Natural killer cell (primary cell): ENCODE results near the gene HAND1. TPM values are rescaled to one million over a fixed set of nuclear protein-coding genes. Genes with fewer than 3 reads are reported as not detected.

Experiments
- ATAC-seq, 3 donors: fragments of 150-1000 bp in 2 of 3; fragments of 200-7000 bp in 1 of 3; cut with Tn5 transposase; 1 replicate in 1 of 3; 2 replicates in 2 of 3; pipeline ENCODE4 v1.10.0; 2021; ENCODE audit warnings: mild to moderate bottlenecking in 2 of 3, moderate library complexity in 2 of 3
- DNase-seq, 2 donors: peaks; one replicate each; pipeline versions ENCODE4 v3.0.0 to v3.0.0-alpha.2; 2013 to 2021; ENCODE audit warnings: mixed read lengths in 1 of 2
- H3K27ac ChIP-seq: one replicate; pipeline ENCODE4 v1.5.1; 2013; ENCODE audit warnings: mild to moderate bottlenecking, low read length
- H3K27me3 ChIP-seq: one replicate; pipeline ENCODE4 v1.6.1; 2013; ENCODE audit warnings: low read length; ENCODE audit not compliant: control insufficient read depth, insufficient read depth
- H3K36me3 ChIP-seq: one replicate; pipeline ENCODE4 v1.6.1; 2013; ENCODE audit warnings: low read length; ENCODE audit not compliant: control insufficient read depth, insufficient read depth
- H3K4me1 ChIP-seq: one replicate; pipeline ENCODE4 v1.6.1; 2013; ENCODE audit warnings: low read length; ENCODE audit not compliant: control insufficient read depth, insufficient read depth
- H3K4me3 ChIP-seq: one replicate; pipeline ENCODE4 v1.5.1; 2013; ENCODE audit warnings: low read length
- H3K9me3 ChIP-seq: one replicate; pipeline ENCODE4 v1.6.1; 2013; ENCODE audit warnings: low read length; ENCODE audit not compliant: control insufficient read depth, insufficient read depth
- H3K27ac Mint-ChIP-seq, 2 donors: one replicate each; pipeline ENCODE4 v1.8.0; 2022; ENCODE audit warnings: mild to moderate bottlenecking in 2 of 2, mixed read lengths in 2 of 2, moderate library complexity in 1 of 2
- H3K27me3 Mint-ChIP-seq, 2 donors: one replicate each; pipeline ENCODE4 v1.8.0; 2022; ENCODE audit warnings: low read depth in 2 of 2, mixed read lengths in 2 of 2
- H3K36me3 Mint-ChIP-seq: one replicate; pipeline ENCODE4 v1.8.0; 2022; ENCODE audit warnings: mixed read lengths
- H3K4me1 Mint-ChIP-seq, 2 donors: one replicate each; pipeline ENCODE4 v1.8.0; 2022; ENCODE audit warnings: mixed read lengths in 2 of 2
- H3K4me3 Mint-ChIP-seq: one replicate; pipeline ENCODE4 v1.8.0; 2022; ENCODE audit warnings: mild to moderate bottlenecking, moderate library complexity, mixed read lengths
- H3K9me3 Mint-ChIP-seq, 2 donors: one replicate each; pipeline ENCODE4 v1.8.0; 2022; ENCODE audit warnings: mixed read lengths in 2 of 2
- CTCF ChIP-seq: fragments of 200-600 bp; IDR thresholded peaks from one replicate; pipeline ENCODE4 v1.8.0; 2022; ENCODE audit warnings: antibody characterized with exemption
- WGBS: methylation state at CpG from one replicate; pipeline ENCODE4 v1.1.7; 2013; ENCODE audit warnings: missing lambda C conversion rate; ENCODE audit not compliant: insufficient coverage; 5-methylcytosine and 5-hydroxymethylcytosine counted together
- intact Hi-C: fragments of 100-400 bp; cut with micrococcal nuclease; formaldehyde crosslinking; loops from one replicate; pipeline ENCODE4 v1.14.2; 2022
- total RNA-seq, 4 donors: library from RNA; stranded (reverse); fragments of 120-200 nt in 1 of 4; gene quantifications; one replicate each; pipeline versions ENCODE4 v1.2.3 to v1.2.4, GENCODE V29; 2013 to 2022

Gene HAND1
- total RNA-seq, 3 donors from 2014 or later (not counting 1 experiment from before 2014, with no cell fraction given): not detected

GRCh38 chr5:154449786-154450185 is 28.2 kb downstream of the HAND1 start:
- no peak for DNase-seq
- Histone ChIP-seq H3K9me3 (no peaks in the 10 kb centered on the region), H3K4me3 (no peak overlapping the region), H3K36me3 (peaks cover 40% of the 10 kb centered on the region), H3K27ac (no peak overlapping the region), H3K27me3 (no peaks in the 10 kb centered on the region), H3K4me1 (peaks cover 20% of the 10 kb centered on the region)
- Mint-ChIP-seq H3K9me3 (no peaks in the 10 kb centered on the region), H3K4me3 (no peak overlapping the region), H3K27me3 (no peaks in the 10 kb centered on the region), H3K4me1 (peaks cover 46 to 48% of the 10 kb centered on the region in 2 donors), H3K27ac (peak overlapping the region in 1 of 2 donors; percentile 44), H3K36me3 (peaks cover 14% of the 10 kb centered on the region)
- ATAC-seq: no peak
- no peak for TF ChIP-seq CTCF
- 91% methylated on average over 2 of the region's 2 CpGs for WGBS
- intact Hi-C loops: loop anchor here (5.0 to 10.0 kb wide), 3 partner anchors 255 to 493 kb away; partner anchors contain the start of genes CNOT8, GALNT10 and MRPL22

DNA sequence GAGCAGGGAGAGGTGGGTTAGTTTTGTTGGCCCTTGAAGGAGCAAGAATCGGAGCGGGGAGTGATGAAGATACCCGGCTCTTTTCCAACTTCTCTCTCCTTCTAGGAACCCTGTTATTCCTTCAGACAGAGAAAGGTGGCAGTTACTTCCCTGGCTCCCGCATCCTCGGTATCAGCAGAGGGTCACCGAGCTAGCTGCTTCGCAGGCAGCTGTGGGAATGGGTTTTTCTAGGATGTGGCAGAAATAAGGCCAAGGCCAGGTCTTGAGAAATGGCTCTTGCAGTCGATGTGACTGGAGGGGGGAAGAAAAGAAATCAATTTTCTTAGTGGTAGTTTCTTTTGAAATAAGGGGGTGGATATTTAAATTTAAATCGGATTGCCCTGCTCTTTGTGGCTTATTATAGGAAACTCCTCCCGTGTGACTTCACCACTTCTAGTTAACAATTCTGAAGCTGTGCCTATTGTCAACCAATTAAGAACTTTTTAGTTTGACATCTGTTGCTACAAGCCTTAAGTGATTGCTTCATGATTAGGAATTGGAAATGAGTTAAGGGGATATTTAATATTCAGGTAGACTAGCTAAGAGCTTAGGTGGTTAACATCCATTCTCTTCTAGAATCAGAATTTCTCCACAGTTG is 30.8 kb downstream of the HAND1 start:
- Mint-ChIP-seq H3K9me3 (no peaks in the 10 kb centered on the region), H3K36me3 (peaks cover 11% of the 10 kb centered on the region), H3K27ac (peak overlapping the region; percentile 81 to 83), H3K4me3 (peak overlapping the region; percentile 83), H3K27me3 (no peaks in the 10 kb centered on the region), H3K4me1 (peaks cover 54 to 62% of the 10 kb centered on the region in 2 donors)
- peaks cover 24% of the 10 kb centered on the region for H3K4me1 ChIP-seq
- ATAC-seq (no peak), DNase-seq (peak in 1 of 2 donors; percentile 43)
- H3K4me3 ChIP-seq: peak overlapping the region; percentile 99
- no peak for TF ChIP-seq CTCF
- H3K27ac ChIP-seq: peak overlapping the region; percentile 40
- no peaks in the 10 kb centered on the region for H3K27me3 ChIP-seq
- peaks cover 21% of the 10 kb centered on the region for H3K36me3 ChIP-seq
- no peaks in the 10 kb centered on the region for H3K9me3 ChIP-seq
- WGBS: 18% methylated on average over 7 of the region's 10 CpGs
- intact Hi-C loops: loop anchor here (5.0 to 10.0 kb wide), 3 partner anchors 252 to 495 kb away; partner anchors contain the start of genes CNOT8, GALNT10 and MRPL22

DNA sequence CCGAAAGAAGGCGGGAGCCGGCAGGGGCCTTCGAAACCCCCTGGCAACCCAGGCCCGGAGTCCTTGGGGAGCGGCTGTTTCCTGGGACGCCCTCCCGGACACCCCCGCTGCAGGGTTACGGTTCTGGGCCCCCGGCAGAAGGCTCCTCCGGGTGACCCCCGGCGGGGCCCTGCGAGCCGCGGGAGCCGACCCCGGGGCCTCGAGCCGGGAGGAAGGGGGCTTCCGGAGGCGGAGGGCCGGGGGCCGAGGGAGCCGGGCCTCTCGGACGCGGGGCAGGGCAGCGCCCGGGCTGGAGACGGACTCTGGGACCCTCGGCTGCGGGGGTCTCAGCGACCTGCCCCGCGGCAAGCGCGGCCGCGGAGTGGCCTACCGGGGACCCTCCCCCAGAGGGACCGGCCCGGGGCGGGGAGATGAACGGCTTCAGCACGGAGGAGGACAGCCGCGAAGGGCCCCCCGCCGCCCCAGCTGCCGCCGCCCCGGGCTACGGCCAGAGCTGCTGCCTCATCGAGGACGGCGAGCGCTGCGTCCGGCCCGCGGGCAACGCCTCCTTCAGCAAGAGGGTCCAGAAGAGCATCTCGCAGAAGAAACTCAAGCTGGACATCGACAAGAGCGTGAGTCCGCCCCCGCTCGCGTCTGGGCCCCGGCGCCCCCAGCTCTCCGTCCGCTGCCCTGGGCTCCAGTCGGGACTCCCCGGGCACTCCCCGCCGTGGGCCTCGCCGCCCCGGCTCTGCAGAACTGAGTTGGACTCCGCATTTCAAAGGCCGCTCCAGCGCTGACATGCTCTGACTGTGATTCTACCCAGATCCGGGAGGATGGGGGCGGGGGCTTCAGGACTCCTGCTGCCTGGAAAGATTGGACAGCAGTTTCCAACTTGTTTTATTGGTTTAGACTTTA is 31.6 kb downstream of the HAND1 start:
- H3K4me1 ChIP-seq: peaks cover 24% of the 10 kb centered on the region
- H3K27ac Mint-ChIP-seq: peak overlapping the region; percentile 92 to 99
- no peaks in the 10 kb centered on the region for H3K27me3 Mint-ChIP-seq
- intact Hi-C loops: loop anchor here (5.0 to 10.0 kb wide), 3 partner anchors 252 to 496 kb away; partner anchors contain the start of genes CNOT8, GALNT10 and MRPL22
- peaks cover 59 to 70% of the 10 kb centered on the region in 2 donors for H3K4me1 Mint-ChIP-seq
- H3K9me3 ChIP-seq: no peaks in the 10 kb centered on the region
- H3K9me3 Mint-ChIP-seq: no peaks in the 10 kb centered on the region
- peaks cover 21% of the 10 kb centered on the region for H3K36me3 ChIP-seq
- peak overlapping the region; percentile 40 for H3K27ac ChIP-seq
- ATAC-seq: no peak
- TF ChIP-seq CTCF: no peak
- peak overlapping the region; percentile 99 for H3K4me3 ChIP-seq
- peaks cover 16% of the 10 kb centered on the region for H3K36me3 Mint-ChIP-seq
- DNase-seq: peak; percentile 36 to 63
- no peaks in the 10 kb centered on the region for H3K27me3 ChIP-seq
- WGBS: under 1% methylated on average over 87 of the region's 87 CpGs
- H3K4me3 Mint-ChIP-seq: peak overlapping the region; percentile 83
